Ishikawa (cell line): ENCODE results near the gene SOWAHB.

Experiments used
- CEBPB ChIP-seq: IDR thresholded peaks from 2 replicates; pipeline ENCODE4 v1.6.1; 2012
- CREB1 ChIP-seq: IDR thresholded peaks from 2 replicates; pipeline ENCODE4 v1.6.1; 2012; ENCODE audit warnings: low read depth
- NFIC ChIP-seq: IDR thresholded peaks from 2 replicates; pipeline ENCODE4 v1.6.1; 2012
- USF1 ChIP-seq: IDR thresholded peaks from 2 replicates; pipeline ENCODE4 v1.6.1; 2012
- YY1 ChIP-seq: IDR thresholded peaks from 2 replicates; pipeline ENCODE4 v1.6.1; 2012; ENCODE audit warnings: low read depth

SOWAHB gene

GRCh38 chr4:76850010-76850441, 47.9 kb downstream of the SOWAHB start:
- TF ChIP-seq NFIC (peak; percentile 74), YY1 (no peak), CREB1 (no peak), USF1 (no peak), CEBPB (peak; percentile 13; the same call in 1 of the 2 replicates)
